Vagina (tissue), 2 donors: Measurements from ENCODE around the gene MEGF6.

ENCODE experiments used
- CTCF ChIP-seq, 3 experiments: fragments of 450-650 bp in 2 of 3; fragments of 200-600 bp in 1 of 3; sonication (generic) in 1 of 3; IDR thresholded peaks; one replicate each; pipeline ENCODE4 v1.5.1; 2017 to 2019; ENCODE audit warnings: antibody characterized with exemption in 3 of 3, mild to moderate bottlenecking in 2 of 3, moderate library complexity in 2 of 3
- POLR2A ChIP-seq, 2 donors: fragments of 450-650 bp; IDR thresholded peaks; one replicate each; pipeline ENCODE4 v1.6.1; 2017; ENCODE audit warnings: antibody characterized with exemption in 2 of 2, mild to moderate bottlenecking in 2 of 2, moderate library complexity in 2 of 2
- POLR2AphosphoS5 ChIP-seq, 2 donors: sonication (generic); formaldehyde crosslinking; IDR thresholded peaks; one replicate each; pipeline ENCODE4 v1.9.0; 2017; ENCODE audit warnings: antibody characterized with exemption in 2 of 2, mild to moderate bottlenecking in 2 of 2, low read depth in 1 of 2; ENCODE audit not compliant: insufficient read depth in 1 of 2

- TF ChIP-seq CTCF (IDR thresholded peaks at IDR 0.05) (no peak), POLR2A (IDR thresholded peaks at IDR 0.05) (no peak), POLR2AphosphoS5 (IDR thresholded peaks at IDR 0.05; ENCODE audit: insufficient read depth in 1 of 2, low read depth in 1 of 2) (no peak)
These were observed 87.3 kb downstream of the MEGF6 start for GRCh38 chr1:3523980-3524379.
